GM12878 (cell line): ENCODE results near the gene PDE7B. TPM values are rescaled to one million over a fixed set of nuclear protein-coding genes. Genes with fewer than 3 reads are reported as not detected.

Experiments
- ATAC-seq: fragments of 200-7000 bp; cut with Tn5 transposase; 3 replicates; pipeline ENCODE4 v1.9.1; 2020; ENCODE audit warnings: mild to moderate bottlenecking, moderate library complexity
- BruUV-seq: library from RNA; stranded (reverse); fragments of 400-500 nt; replicated peaks from 2 replicates; lab custom pipeline; 2021; lab: Mats Ljungman, UMichigan
- CTCF ChIA-PET: fragments of 300-600 bp; sonication (Branson Sonifier 250); formaldehyde crosslinking; extraction: SDS; loops from one replicate; lab custom pipeline; 2021; ENCODE audit warnings: inconsistent platforms; lab: Yijun Ruan, JAX
- POLR2A ChIA-PET: fragments of 350-600 bp; formaldehyde crosslinking; extraction: SDS; loops from one replicate; lab custom pipeline; 2021; ENCODE audit warnings: inconsistent platforms; lab: Charles Lee
- RAD21 ChIA-PET: fragments of 300-600 bp; sonication (Branson Sonifier 250); formaldehyde crosslinking; loops from one replicate; lab custom pipeline; 2023; ENCODE audit warnings: antibody characterized with exemption; ENCODE audit not compliant: unreplicated experiment; lab: Charles Lee
- SMC1A ChIA-PET: fragments of 300-600 bp; sonication (Branson Sonifier 250); formaldehyde crosslinking; loops from one replicate; lab custom pipeline; 2023; ENCODE audit not compliant: unreplicated experiment, uncharacterized antibody; lab: Charles Lee
- DNase-seq: peaks from one replicate; pipeline ENCODE4 v3.0.0-alpha.2; 2011; ENCODE audit warnings: low read depth, low spot score
- FAIRE-seq: peaks from 3 replicates; lab custom pipeline; 2011; peaks lifted over from hg19 to GRCh38; lab: Jason Lieb, UNC
- H2AFZ ChIP-seq: 2 replicates; pipeline ENCODE4 v1.6.0; 2011; ENCODE audit warnings: low read depth, low read length, control low read depth; ENCODE audit not compliant: control insufficient read depth
- H3K27ac ChIP-seq: 2 replicates; pipeline ENCODE4 v1.5.1; 2011; ENCODE audit warnings: control low read depth; ENCODE audit not compliant: control insufficient read depth, insufficient read depth
- H3K27me3 ChIP-seq, 2 experiments: replicated peaks in 1 of 2; 2 replicates each; pipeline versions ENCODE4 v1.6.0 to v1.6.1; 2011; ENCODE audit warnings: low read length in 1 of 2; ENCODE audit not compliant: control insufficient read depth in 2 of 2, insufficient read depth in 2 of 2
- H3K36me3 ChIP-seq, 2 experiments: 2 replicates each; pipeline ENCODE4 v1.5.1; 2011; ENCODE audit warnings: low read length in 1 of 2; ENCODE audit not compliant: control insufficient read depth in 2 of 2, insufficient read depth in 2 of 2
- H3K4me1 ChIP-seq: 2 replicates; pipeline ENCODE4 v1.6.1; 2011; ENCODE audit warnings: mild to moderate bottlenecking, low read length, moderate library complexity, mixed read lengths; ENCODE audit not compliant: control insufficient read depth, insufficient read depth
- H3K4me2 ChIP-seq: 2 replicates; pipeline ENCODE4 v1.6.0; 2011; ENCODE audit warnings: control low read depth; ENCODE audit not compliant: control insufficient read depth, insufficient read depth
- H3K4me3 ChIP-seq: fragments of 200-600 bp; sonication (generic); 2 replicates; pipeline ENCODE4 v1.5.1; 2016
- H3K79me2 ChIP-seq: 2 replicates; pipeline ENCODE4 v1.6.0; 2011; ENCODE audit warnings: low read length; ENCODE audit not compliant: control insufficient read depth, insufficient read depth
- H3K9ac ChIP-seq: 2 replicates; pipeline ENCODE4 v1.8.0; 2011; ENCODE audit warnings: low read length, control low read depth, mixed read lengths; ENCODE audit not compliant: control insufficient read depth, insufficient read depth
- H3K9me3 ChIP-seq: replicated peaks from 3 replicates; pipeline ENCODE4 v1.5.1; 2011; ENCODE audit warnings: mild to moderate bottlenecking, low read length; ENCODE audit not compliant: control insufficient read depth, insufficient read depth
- H4K20me1 ChIP-seq: 2 replicates; pipeline ENCODE4 v1.6.0; 2011; ENCODE audit not compliant: control insufficient read depth, insufficient read depth
- ATF2 ChIP-seq: IDR thresholded peaks from 2 replicates; pipeline ENCODE4 v1.6.1; 2012; ENCODE audit warnings: low read length, inconsistent platforms
- ATF7 ChIP-seq: fragments of 450-650 bp; IDR thresholded peaks from 2 replicates; pipeline ENCODE4 v1.6.1; 2016; ENCODE audit warnings: low read depth, mild to moderate bottlenecking
- BCLAF1 ChIP-seq: fragments of 450-650 bp; IDR thresholded peaks from 2 replicates; pipeline ENCODE4 v1.6.1; 2017; ENCODE audit warnings: antibody characterized with exemption, mild to moderate bottlenecking, moderate library complexity
- CEBPB ChIP-seq, 2 experiments: fragments of 150-350 bp in 1 of 2; IDR thresholded peaks; 2 replicates each; pipeline ENCODE4 v1.6.1; 2012 to 2014; ENCODE audit warnings: low read depth in 2 of 2, low read length in 2 of 2, borderline replicate concordance in 1 of 2, inconsistent platforms in 1 of 2
- E2F8 ChIP-seq: fragments of 450-650 bp; IDR thresholded peaks from 2 replicates; pipeline ENCODE4 v1.6.1; 2018; ENCODE audit warnings: mild to moderate bottlenecking, low read depth, moderate library complexity; ENCODE audit not compliant: partially characterized antibody
- FOS ChIP-seq: IDR thresholded peaks from 3 replicates; pipeline ENCODE4 v1.6.1; 2011; ENCODE audit warnings: borderline replicate concordance; ENCODE audit not compliant: insufficient read length; ENCODE audit errors: extremely low read depth
- POLR2A ChIP-seq: IDR thresholded peaks from 2 replicates; pipeline ENCODE4 v1.6.1; 2011; ENCODE audit warnings: low read depth, mild to moderate bottlenecking, low read length
- RELA ChIP-seq: fragments of 450-650 bp; IDR thresholded peaks from 2 replicates; pipeline ENCODE4 v1.8.0; 2014; ENCODE audit warnings: borderline replicate concordance; ENCODE audit not compliant: partially characterized antibody
- TBL1XR1 ChIP-seq: IDR thresholded peaks from 2 replicates; pipeline ENCODE4 v1.6.1; 2012; ENCODE audit warnings: low read depth, low read length, improper control_type of control experiment
- ZBTB40 ChIP-seq: fragments of 450-650 bp; IDR thresholded peaks from 2 replicates; pipeline ENCODE4 v1.6.1; 2016; ENCODE audit warnings: mild to moderate bottlenecking, moderate library complexity, borderline replicate concordance
- ZNF207 ChIP-seq: fragments of 450-650 bp; IDR thresholded peaks from 2 replicates; pipeline ENCODE4 v1.6.1; 2014; ENCODE audit warnings: antibody characterized with exemption, mild to moderate bottlenecking, borderline replicate concordance
- WGBS: methylation state at CpG from one replicate; pipeline ENCODE4 v1.1.6; 2016; ENCODE audit warnings: low lambda C conversion rate; ENCODE audit not compliant: insufficient replicate concordance, insufficient coverage; ENCODE audit errors: missing lambda C conversion rate; 5-methylcytosine and 5-hydroxymethylcytosine counted together
- in situ Hi-C: fragments of 300-500 bp; cut with MboI; formaldehyde crosslinking; loops from 9 replicates; pipeline ENCODE4 v1.14.3; 2018; ENCODE audit warnings: mixed read lengths
- intact Hi-C: fragments of 100-400 bp; cut with micrococcal nuclease; formaldehyde crosslinking; loops from one replicate; pipeline ENCODE4 v1.14.2; 2022; ENCODE audit not compliant: unreplicated experiment
- polyA plus RNA-seq, 11 experiments: library from polyadenylated mRNA; depleted of rRNA in 4 of 11; unstranded in 6 of 11; stranded (reverse) in 5 of 11; fragments of >200 nt; fragmentation: Nextera tagmentation in 4 of 11; fragmentation: Illumina TruSeq in 1 of 11; extraction: Ambion mirVana in 4 of 11; extraction: Trizol in 1 of 11; gene quantifications; 1 replicate in 1 of 11; 2 replicates in 10 of 11; pipeline versions ENCODE4 v1.2.1 to v1.2.3, GENCODE V29; 2011 to 2016; ENCODE audit warnings: inconsistent platforms in 2 of 11, missing spikeins in 2 of 11, low read depth in 1 of 11
- total RNA-seq, 4 experiments: library from RNA; depleted of rRNA in 3 of 4; stranded (reverse); fragments of >200 nt in 3 of 4; fragmentation: Illumina TruSeq in 1 of 4; extraction: Trizol in 1 of 4; gene quantifications; 2 replicates each; pipeline versions ENCODE4 v1.2.1 to v1.2.3, GENCODE V29; 2013 to 2021

The PDE7B gene
- total and polyA plus RNA-seq, 10 of the 15 experiments (the other 5 are each of a cell fraction or from before 2014, with no cell fraction given): not detected

- intact Hi-C loops (no loop called here), in situ Hi-C loops (no loop called here)
- TF ChIP-seq CEBPB (IDR thresholded peaks at IDR 0.05; ENCODE audit: borderline replicate concordance in 1 of 2, low read depth in 2 of 2, low read length in 2 of 2) (no peak), RELA (no peak), ATF7 (no peak), TBL1XR1 (no peak), ZNF207 (no peak), POLR2A (no peak), BCLAF1 (no peak), ZBTB40 (no peak), FOS (no peak), E2F8 (no peak), ATF2 (no peak)
- no peaks in the 10 kb centered on the region for H3K4me1 ChIP-seq
- FAIRE-seq (no peak), DNase-seq (no peak), ATAC-seq (no peak)
- no peak overlapping the region for H2AFZ ChIP-seq
- WGBS: 46% methylated on average over 3 of the region's 3 CpGs
- POLR2A ChIA-PET: no interaction called here
- H4K20me1 ChIP-seq: no peaks in the 10 kb centered on the region
- CTCF ChIA-PET: interaction anchor here (1.0 kb wide), 1 partner anchor 163 kb away, joined by 4 read pairs; no protein-coding TSS in a partner anchor
- H3K9me3 ChIP-seq: no peaks in the 10 kb centered on the region
- RAD21 ChIA-PET: no interaction called here
- SMC1A ChIA-PET: no interaction called here
- no peaks in the 10 kb centered on the region for H3K27me3 ChIP-seq
- H3K36me3 ChIP-seq: no peaks in the 10 kb centered on the region
- no peaks in the 10 kb centered on the region for H3K79me2 ChIP-seq
- H3K4me2 ChIP-seq: no peak overlapping the region
- H3K4me3 ChIP-seq: no peak overlapping the region
- H3K9ac ChIP-seq: no peak overlapping the region
- no TSS peak for BruUV-seq
- no peak overlapping the region for H3K27ac ChIP-seq
Measured at GRCh38 chr6:136063096-136063495, 211.6 kb downstream of the PDE7B start.
